Activated T-helper 17 cell treated with anti-CD3 and anti-CD28 coated beads, Interleukin-2, amount 50 U/mL, for 72 hours (primary cell): ENCODE measurements around the gene KLHL3. TPM values are rescaled to one million over a fixed set of nuclear protein-coding genes. Genes with fewer than 3 reads are reported as not detected.
"Not testable (repeated sequence)": the region's sequence is repeated elsewhere in the genome, so short reads cannot be mapped to it uniquely, and the experiment has no call there.

Experiments used
- ATAC-seq: fragments of 150-1000 bp; cut with Tn5 transposase; replicated peaks from 2 replicates; pipeline ENCODE4 v1.10.0; 2021; ENCODE audit warnings: mild to moderate bottlenecking, moderate library complexity
- H3K27ac Mint-ChIP-seq: one replicate; pipeline ENCODE4 v1.8.0; 2022; ENCODE audit warnings: mixed read lengths
- H3K27me3 Mint-ChIP-seq: one replicate; pipeline ENCODE4 v1.8.0; 2022; ENCODE audit warnings: mixed read lengths
- H3K36me3 Mint-ChIP-seq: one replicate; pipeline ENCODE4 v1.8.0; 2022; ENCODE audit warnings: low read depth, mild to moderate bottlenecking, mixed read lengths
- H3K4me1 Mint-ChIP-seq: one replicate; pipeline ENCODE4 v1.8.0; 2022; ENCODE audit warnings: mixed read lengths
- H3K4me3 Mint-ChIP-seq: one replicate; pipeline ENCODE4 v1.8.0; 2022; ENCODE audit warnings: mild to moderate bottlenecking, mixed read lengths
- H3K9me3 Mint-ChIP-seq: one replicate; pipeline ENCODE4 v1.8.0; 2022; ENCODE audit warnings: mixed read lengths
- total RNA-seq, 2 donors: library from RNA; stranded (reverse); gene quantifications; one replicate each; pipeline ENCODE4 v1.2.3, GENCODE V29; 2022

The KLHL3 gene
- total RNA-seq, 2 donors from 2014 or later, result 5.3 to 9.5 TPM

DNA sequence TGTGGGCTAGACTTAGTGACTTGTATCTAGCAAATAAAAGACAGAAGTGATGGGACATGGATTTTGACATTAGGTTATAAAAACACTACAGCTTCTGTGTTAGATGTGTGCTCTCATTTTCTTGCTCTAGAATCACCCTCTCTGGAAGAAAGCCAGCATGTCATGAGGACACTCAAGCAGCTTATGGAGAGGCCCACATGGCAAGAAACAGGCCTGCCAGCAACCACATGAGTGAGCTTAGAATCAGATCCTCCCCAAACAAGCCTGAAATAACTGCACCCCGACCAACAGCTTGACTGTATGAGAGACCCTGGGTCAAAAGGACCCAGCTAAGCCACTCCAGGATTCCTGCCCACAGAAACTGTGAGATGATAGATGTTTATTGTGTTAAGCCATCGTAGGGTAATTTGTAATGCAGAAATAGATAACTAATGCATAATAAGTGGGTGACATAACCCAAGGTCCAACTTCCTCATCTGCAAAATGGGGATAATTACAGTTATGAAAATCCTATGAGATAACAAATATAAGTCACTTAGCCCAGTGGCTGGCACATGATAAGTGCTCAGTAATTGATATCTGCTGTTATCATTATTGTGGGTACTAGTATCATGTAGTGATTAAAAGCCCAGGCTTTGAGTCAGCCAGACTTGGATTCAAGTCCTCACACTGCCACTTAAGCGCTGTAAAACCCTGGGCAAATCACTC lies 86.5 kb downstream of the KLHL3 start:
- no peaks in the 10 kb centered on the region for H3K27me3 Mint-ChIP-seq
- H3K4me3 Mint-ChIP-seq, result no peak overlapping the region
- H3K36me3 Mint-ChIP-seq, result peaks cover 8% of the 10 kb centered on the region
- ATAC-seq, result no peak
- no peak overlapping the region for H3K27ac Mint-ChIP-seq
- H3K9me3 Mint-ChIP-seq, result no peaks in the 10 kb centered on the region
- H3K4me1 Mint-ChIP-seq, result no peaks in the 10 kb centered on the region

DNA sequence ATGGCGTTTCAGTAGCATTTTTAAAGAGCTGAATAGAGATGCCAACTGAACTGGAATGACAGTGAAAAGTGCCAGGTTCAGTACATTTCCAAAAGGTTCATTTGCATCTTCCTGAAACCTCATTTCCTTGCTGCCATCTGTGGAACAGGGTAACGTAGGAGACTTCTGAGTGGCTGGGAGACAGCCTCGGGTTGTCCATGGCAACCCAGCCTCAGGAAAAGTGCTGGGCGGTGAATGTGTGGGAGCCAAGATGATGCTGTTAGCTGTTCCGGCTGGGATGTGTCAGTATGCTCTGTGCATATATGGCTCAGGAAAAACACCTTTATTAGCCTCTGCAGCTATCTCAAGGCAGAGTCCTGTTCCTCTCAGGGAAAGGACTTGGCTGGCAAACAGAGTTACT lies 87.5 kb downstream of the KLHL3 start:
- H3K4me1 Mint-ChIP-seq, result no peaks in the 10 kb centered on the region
- H3K27me3 Mint-ChIP-seq, result no peaks in the 10 kb centered on the region
- H3K4me3 Mint-ChIP-seq, result no peak overlapping the region
- no peak for ATAC-seq
- H3K9me3 Mint-ChIP-seq, result no peaks in the 10 kb centered on the region
- peaks cover 8% of the 10 kb centered on the region for H3K36me3 Mint-ChIP-seq
- no peak overlapping the region for H3K27ac Mint-ChIP-seq

DNA sequence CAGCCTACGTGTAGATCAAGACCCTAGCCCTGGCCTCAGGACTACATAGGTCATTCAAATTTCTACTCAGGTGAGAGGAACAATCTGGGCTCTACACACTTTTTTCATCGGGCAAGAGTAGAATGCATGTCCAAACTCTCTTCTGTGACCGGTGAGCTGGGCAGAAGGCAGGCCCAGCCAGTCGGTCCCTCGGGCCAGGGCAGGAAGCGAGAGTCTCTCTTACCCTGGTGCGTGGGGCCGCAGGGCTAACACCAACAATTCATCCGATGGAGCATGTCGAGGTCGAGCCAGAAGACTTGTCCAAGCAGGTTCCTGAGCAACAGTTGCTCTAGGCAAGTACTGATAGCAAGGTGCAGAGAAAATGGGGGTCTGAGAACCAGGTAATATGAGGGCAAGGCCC lies 88.5 kb downstream of the KLHL3 start:
- H3K27ac Mint-ChIP-seq, result no peak overlapping the region
- H3K9me3 Mint-ChIP-seq, result no peaks in the 10 kb centered on the region
- no peaks in the 10 kb centered on the region for H3K27me3 Mint-ChIP-seq
- H3K4me1 Mint-ChIP-seq, result no peaks in the 10 kb centered on the region
- no peak for ATAC-seq
- no peak overlapping the region for H3K4me3 Mint-ChIP-seq
- H3K36me3 Mint-ChIP-seq, result peaks cover 8% of the 10 kb centered on the region

DNA sequence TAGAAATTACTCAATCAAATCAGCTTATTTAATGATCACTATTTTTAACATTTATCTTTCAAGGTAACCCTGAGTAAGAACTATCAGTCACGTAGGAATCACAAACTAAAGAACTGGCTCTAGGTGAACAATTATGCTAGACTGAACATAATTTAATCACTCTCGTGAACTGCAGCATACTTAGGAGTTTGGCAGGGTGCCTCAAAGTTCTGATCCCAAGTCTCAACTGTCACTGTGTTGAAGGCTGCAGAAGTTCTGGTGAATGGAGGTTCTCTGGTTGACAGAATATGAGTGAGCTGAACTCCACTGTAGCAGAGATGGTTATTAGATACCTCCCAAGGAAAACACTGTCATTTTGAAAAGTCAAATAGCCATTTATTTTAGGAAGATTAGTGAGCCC lies 89.1 kb downstream of the KLHL3 start:
- no peak for ATAC-seq
- Mint-ChIP-seq H3K27me3 (no peaks in the 10 kb centered on the region), H3K9me3 (no peaks in the 10 kb centered on the region), H3K4me3 (no peak overlapping the region), H3K4me1 (no peaks in the 10 kb centered on the region), H3K27ac (no peak overlapping the region), H3K36me3 (peaks cover 8% of the 10 kb centered on the region)

DNA sequence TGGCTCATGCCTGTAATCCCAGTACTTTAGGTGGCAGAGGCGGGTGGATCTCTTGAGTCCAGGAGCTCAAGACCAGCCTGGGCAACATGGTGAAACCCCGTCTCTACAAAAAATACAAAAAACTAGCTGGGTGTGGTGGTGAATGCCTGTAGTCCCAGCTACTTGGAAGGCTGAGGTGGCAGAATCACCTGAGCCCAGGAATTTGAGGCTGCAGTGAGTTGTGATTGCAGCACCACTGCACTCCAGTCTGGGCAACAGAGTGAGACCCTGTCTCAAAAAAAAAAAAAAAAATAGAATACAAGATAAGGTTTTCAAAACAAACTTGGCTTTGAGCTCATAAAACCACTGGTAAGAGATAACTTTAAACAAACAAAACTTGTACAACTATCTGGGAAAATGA lies 92.8 kb downstream of the KLHL3 start:
- not testable (repeated sequence) for H3K27ac Mint-ChIP-seq, H3K9me3 Mint-ChIP-seq, H3K4me1 Mint-ChIP-seq, ATAC-seq, H3K27me3 Mint-ChIP-seq, H3K4me3 Mint-ChIP-seq, H3K36me3 Mint-ChIP-seq

DNA sequence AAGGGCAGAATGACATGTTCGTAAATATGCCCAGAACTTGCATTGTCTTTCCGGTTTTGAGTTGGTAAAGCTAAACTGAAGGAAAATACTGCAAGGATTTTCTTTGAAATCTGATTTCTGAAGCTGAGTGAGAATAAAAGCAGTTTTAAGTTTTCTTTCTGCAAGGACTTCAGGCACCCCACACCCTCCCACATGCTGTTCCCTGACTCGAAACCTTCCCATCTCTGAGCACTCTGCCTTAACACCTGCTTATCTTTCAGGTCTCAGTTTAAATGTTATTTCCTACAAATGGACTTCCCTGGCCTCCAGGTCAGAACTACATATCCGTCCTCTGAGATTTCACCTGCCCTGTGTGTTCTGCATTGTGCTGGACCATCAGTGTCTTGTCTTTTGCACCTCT lies 93.8 kb downstream of the KLHL3 start:
- Mint-ChIP-seq H3K4me1 (no peaks in the 10 kb centered on the region), H3K36me3 (peaks cover 8% of the 10 kb centered on the region), H3K4me3 (no peak overlapping the region), H3K27me3 (no peaks in the 10 kb centered on the region), H3K9me3 (no peaks in the 10 kb centered on the region), H3K27ac (no peak overlapping the region)
- ATAC-seq, result no peak

DNA sequence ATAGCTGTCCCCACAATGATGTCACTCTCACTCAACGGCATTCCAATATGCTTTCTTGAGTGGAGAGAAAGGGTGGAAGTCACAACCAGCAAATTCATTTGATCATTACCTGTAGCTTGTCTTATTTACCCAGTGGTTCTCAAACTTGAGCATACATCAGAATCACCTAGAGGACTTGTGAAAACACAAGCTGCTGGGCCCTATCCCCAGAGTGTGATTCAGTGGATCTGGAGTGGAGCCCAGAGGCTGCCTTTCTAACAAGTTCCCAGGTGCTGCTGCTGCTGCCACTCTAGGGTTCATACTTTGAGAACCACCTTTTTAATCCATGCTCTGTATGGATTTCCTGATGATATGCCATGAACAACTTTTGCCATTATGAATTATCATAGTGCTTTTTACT lies 94.7 kb downstream of the KLHL3 start:
- Mint-ChIP-seq H3K9me3 (no peaks in the 10 kb centered on the region), H3K27me3 (no peaks in the 10 kb centered on the region), H3K4me1 (no peaks in the 10 kb centered on the region), H3K27ac (no peak overlapping the region), H3K36me3 (peaks cover under 1% of the 10 kb centered on the region), H3K4me3 (no peak overlapping the region)
- no peak for ATAC-seq

DNA sequence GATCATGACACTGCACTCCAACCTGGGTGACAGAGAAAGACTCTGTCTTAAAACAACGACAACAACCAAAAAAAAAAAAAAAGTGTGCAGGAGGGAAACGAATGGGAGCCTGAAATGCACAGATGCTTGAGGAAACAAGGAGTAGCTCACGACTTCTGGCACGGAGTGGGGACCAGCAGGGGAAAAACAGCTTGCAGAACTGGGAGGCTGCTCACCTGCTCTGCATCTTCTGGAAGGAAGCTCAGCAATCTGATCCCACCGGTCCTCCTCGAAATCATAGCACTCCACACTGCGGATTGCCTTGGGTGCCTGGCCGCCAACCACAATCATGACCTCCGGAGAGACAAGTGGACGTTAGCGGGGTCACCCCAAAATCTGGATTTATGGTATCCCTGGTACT lies 96.2 kb downstream of the KLHL3 start:
- no peaks in the 10 kb centered on the region for H3K36me3 Mint-ChIP-seq
- no peaks in the 10 kb centered on the region for H3K27me3 Mint-ChIP-seq
- H3K4me1 Mint-ChIP-seq, result no peaks in the 10 kb centered on the region
- no peak overlapping the region for H3K4me3 Mint-ChIP-seq
- no peaks in the 10 kb centered on the region for H3K9me3 Mint-ChIP-seq
- no peak for ATAC-seq
- H3K27ac Mint-ChIP-seq, result no peak overlapping the region

DNA sequence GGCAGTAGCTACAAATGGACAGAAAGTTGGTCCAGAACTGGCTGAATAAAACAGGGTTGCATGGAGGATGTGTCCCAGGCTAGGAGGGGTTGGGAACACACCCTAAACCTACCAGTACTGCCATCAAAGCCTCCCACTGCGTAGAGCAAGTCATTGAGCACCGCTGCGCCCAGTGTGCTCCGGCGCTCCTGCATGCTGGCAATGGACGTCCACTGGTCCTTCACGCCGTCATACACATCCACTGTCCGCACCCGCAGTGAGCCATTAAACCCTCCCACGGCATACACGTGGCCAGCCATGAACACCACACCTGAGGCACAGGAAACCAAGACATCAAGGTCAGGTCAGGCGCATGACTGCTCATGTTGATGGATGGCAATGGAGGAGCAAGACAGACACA lies 97.0 kb downstream of the KLHL3 start:
- Mint-ChIP-seq H3K9me3 (no peaks in the 10 kb centered on the region), H3K4me3 (no peak overlapping the region), H3K4me1 (no peaks in the 10 kb centered on the region), H3K27ac (no peak overlapping the region), H3K27me3 (no peaks in the 10 kb centered on the region), H3K36me3 (no peaks in the 10 kb centered on the region)
- ATAC-seq, result no peak

- Mint-ChIP-seq H3K4me1 (no peaks in the 10 kb centered on the region), H3K36me3 (no peaks in the 10 kb centered on the region), H3K27me3 (no peaks in the 10 kb centered on the region), H3K9me3 (no peaks in the 10 kb centered on the region), H3K4me3 (no peak overlapping the region), H3K27ac (no peak overlapping the region)
- no peak for ATAC-seq
Observed at GRCh38 chr5:137636830-137637714, 98.8 kb downstream of the KLHL3 start.

GRCh38 chr5:137636099-137636498 lies 99.8 kb downstream of the KLHL3 start:
- Mint-ChIP-seq H3K27ac (no peak overlapping the region), H3K27me3 (no peaks in the 10 kb centered on the region), H3K4me3 (no peak overlapping the region), H3K9me3 (no peaks in the 10 kb centered on the region), H3K36me3 (no peaks in the 10 kb centered on the region), H3K4me1 (no peaks in the 10 kb centered on the region)
- ATAC-seq, result no peak

DNA sequence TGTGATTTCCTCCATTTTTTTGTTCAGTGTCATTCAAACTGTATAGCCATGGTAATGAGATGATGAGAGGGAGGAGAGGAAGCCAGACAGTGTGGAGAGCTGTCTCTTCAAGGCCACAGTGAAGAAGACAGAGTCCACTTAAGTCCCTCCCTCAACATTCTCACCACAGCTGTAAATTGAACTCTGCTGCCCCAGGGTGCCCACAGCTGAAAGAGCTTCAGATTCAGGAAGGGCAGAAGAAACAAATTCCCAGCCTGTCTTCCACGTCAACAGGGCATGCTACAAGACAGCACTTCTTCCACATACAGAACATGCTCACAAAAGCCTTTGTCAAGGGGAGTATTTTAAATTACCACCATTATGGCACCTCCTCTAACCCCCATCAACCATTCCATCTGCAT lies 100.4 kb downstream of the KLHL3 start:
- ATAC-seq, result no peak
- no peaks in the 10 kb centered on the region for H3K4me1 Mint-ChIP-seq
- H3K9me3 Mint-ChIP-seq, result no peaks in the 10 kb centered on the region
- H3K36me3 Mint-ChIP-seq, result no peaks in the 10 kb centered on the region
- no peak overlapping the region for H3K4me3 Mint-ChIP-seq
- no peaks in the 10 kb centered on the region for H3K27me3 Mint-ChIP-seq
- H3K27ac Mint-ChIP-seq, result no peak overlapping the region

DNA sequence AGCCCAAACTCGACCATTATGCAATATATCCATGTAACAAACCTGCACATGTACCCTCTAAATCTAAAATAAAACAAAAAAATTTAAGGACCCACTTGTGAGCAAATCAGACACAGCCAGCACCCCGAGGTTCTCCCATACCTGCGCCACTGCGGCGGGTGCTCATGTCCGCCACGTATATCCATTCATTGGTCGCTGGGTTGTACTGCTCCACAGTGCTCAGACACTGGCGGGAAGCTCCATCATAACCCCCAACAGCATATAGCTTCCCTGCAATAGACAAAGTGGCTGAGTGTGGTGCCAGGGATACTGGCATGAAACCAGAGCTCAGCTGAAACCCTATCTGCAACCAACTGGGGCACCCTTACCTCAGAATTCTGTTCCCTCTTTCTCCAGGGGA lies 102.0 kb downstream of the KLHL3 start:
- Mint-ChIP-seq H3K4me1 (no peaks in the 10 kb centered on the region), H3K36me3 (no peaks in the 10 kb centered on the region), H3K27ac (no peak overlapping the region), H3K27me3 (no peaks in the 10 kb centered on the region), H3K4me3 (no peak overlapping the region), H3K9me3 (no peaks in the 10 kb centered on the region)
- no peak for ATAC-seq

DNA sequence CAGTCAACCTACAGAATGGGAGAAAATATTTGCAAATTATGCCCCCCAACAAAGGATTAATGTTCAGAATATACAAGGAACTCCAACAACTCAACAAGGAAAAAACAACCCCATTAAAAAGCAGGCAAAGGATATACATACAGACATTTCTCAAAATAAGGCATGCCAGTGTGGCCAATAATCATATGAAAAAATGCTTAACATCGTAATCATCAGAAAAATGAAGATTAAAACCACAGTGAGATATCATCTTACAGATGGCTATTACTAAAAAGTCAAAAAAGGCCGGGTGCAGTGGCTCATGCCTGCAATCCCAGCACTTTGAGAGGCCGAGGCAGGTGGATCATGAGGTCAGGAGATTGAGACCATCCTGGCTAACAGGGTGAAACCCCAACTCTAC lies 103.2 kb downstream of the KLHL3 start:
- Mint-ChIP-seq H3K4me1 (no peaks in the 10 kb centered on the region), H3K4me3 (no peak overlapping the region), H3K27me3 (no peaks in the 10 kb centered on the region), H3K36me3 (no peaks in the 10 kb centered on the region), H3K9me3 (no peaks in the 10 kb centered on the region), H3K27ac (no peak overlapping the region)
- ATAC-seq, result no peak

GRCh38 chr5:137631453-137631852 lies 104.4 kb downstream of the KLHL3 start:
- Mint-ChIP-seq H3K4me1 (no peaks in the 10 kb centered on the region), H3K27me3 (no peaks in the 10 kb centered on the region), H3K9me3 (no peaks in the 10 kb centered on the region), H3K27ac (no peak overlapping the region), H3K4me3 (no peak overlapping the region), H3K36me3 (no peaks in the 10 kb centered on the region)
- no peak for ATAC-seq
